ENCODE measurements around the gene ADAM29.
"Not testable (repeated sequence)": the region's sequence is repeated elsewhere in the genome, so short reads cannot be mapped to it uniquely, and the experiment has no call there.

Gene ADAM29

GRCh38 chr4:174918058-174918457, at the start of gene ADAM29:
TSS of gene ADAM29 (plus strand) at chr4:174918358. CDS start at chr4:174975526, 57,168 bp downstream.
- no peak for DNase-seq (ENCODE audit: low read depth)

GRCh38 chr4:174869339-174869738, 48.8 kb upstream of the ADAM29 start:
- no peak for DNase-seq (ENCODE audit: low read depth)

- no peak for DNase-seq (ENCODE audit: low read depth)
These were observed 47.8 kb upstream of the ADAM29 start for GRCh38 chr4:174870311-174870710.

- no peak for DNase-seq (ENCODE audit: low read depth)
These were observed 46.8 kb upstream of the ADAM29 start for GRCh38 chr4:174871407-174871806.

- not testable (repeated sequence) for DNase-seq (ENCODE audit: low read depth)
These were observed 45.0 kb upstream of the ADAM29 start for GRCh38 chr4:174873146-174873545.

GRCh38 chr4:174873931-174874330, 44.2 kb upstream of the ADAM29 start:
- no peak for DNase-seq (ENCODE audit: low read depth)

- DNase-seq (ENCODE audit: low read depth): no peak
These were observed 43.3 kb upstream of the ADAM29 start for GRCh38 chr4:174874898-174875297.

- no peak for DNase-seq (ENCODE audit: low read depth)
These were observed 38.2 kb upstream of the ADAM29 start for GRCh38 chr4:174880001-174880400.

GRCh38 chr4:174882317-174882992, 35.7 kb upstream of the ADAM29 start:
- DNase-seq (ENCODE audit: low read depth): no peak

- DNase-seq (ENCODE audit: low read depth): no peak
These were observed 10.7 kb upstream of the ADAM29 start for GRCh38 chr4:174907508-174907907.

- no peak for DNase-seq (ENCODE audit: low read depth)
These were observed 7.9 kb upstream of the ADAM29 start for GRCh38 chr4:174910271-174910670.

GRCh38 chr4:174912919-174913543, 5.1 kb upstream of the ADAM29 start:
- no peak for DNase-seq (ENCODE audit: low read depth)

GRCh38 chr4:174919886-174920423, 1.8 kb downstream of the ADAM29 start:
- DNase-seq (ENCODE audit: low read depth): no peak

GRCh38 chr4:174926958-174927357, 8.8 kb downstream of the ADAM29 start:
- no peak for DNase-seq (ENCODE audit: low read depth)

GRCh38 chr4:174928174-174928573, 10.0 kb downstream of the ADAM29 start:
- no peak for DNase-seq (ENCODE audit: low read depth)

- DNase-seq (ENCODE audit: low read depth): no peak
These were observed 10.6 kb downstream of the ADAM29 start for GRCh38 chr4:174928575-174929253.

- DNase-seq (ENCODE audit: low read depth): no peak
These were observed 11.2 kb downstream of the ADAM29 start for GRCh38 chr4:174929346-174929745.

- no peak for DNase-seq (ENCODE audit: low read depth)
These were observed 12.7 kb downstream of the ADAM29 start for GRCh38 chr4:174930895-174931294.

GRCh38 chr4:174933083-174933482, 14.9 kb downstream of the ADAM29 start:
- no peak for DNase-seq (ENCODE audit: low read depth)

- DNase-seq (ENCODE audit: low read depth): no peak
These were observed 16.2 kb downstream of the ADAM29 start for GRCh38 chr4:174934360-174934759.

GRCh38 chr4:174935607-174936006, 17.4 kb downstream of the ADAM29 start:
- no peak for DNase-seq (ENCODE audit: low read depth)

GRCh38 chr4:174940002-174940401, 21.8 kb downstream of the ADAM29 start:
- DNase-seq (ENCODE audit: low read depth): no peak

GRCh38 chr4:174946246-174946645, 28.1 kb downstream of the ADAM29 start:
- no peak for DNase-seq (ENCODE audit: low read depth)

All from activated T-cell treated with anti-CD3 and anti-CD28 coated beads for 48 hours (primary cell).